B cell (primary cell): Measurements from ENCODE around the gene MAML3. TPM values are rescaled to one million over a fixed set of nuclear protein-coding genes. Genes with fewer than 3 reads are reported as not detected.

Source experiments
- ATAC-seq: fragments of 200-7000 bp; cut with Tn5 transposase; one replicate; pipeline ENCODE4 v1.10.0; 2021; ENCODE audit warnings: low read depth, mild to moderate bottlenecking, moderate number of reproducible peaks, moderate library complexity
- CTCF ChIA-PET: fragments of 350-600 bp; sonication (Branson Sonifier 250); formaldehyde crosslinking; loops from one replicate; lab custom pipeline; 2021; ENCODE audit warnings: antibody characterized with exemption, inconsistent platforms; lab: Charles Lee
- POLR2A ChIA-PET: fragments of 350-600 bp; sonication (Branson Sonifier 250); formaldehyde crosslinking; loops from one replicate; lab custom pipeline; 2021; ENCODE audit warnings: antibody characterized with exemption; lab: Charles Lee
- DNase-seq: peaks from one replicate; pipeline ENCODE4 v3.0.0; 2013
- H2AFZ ChIP-seq: 2 replicates; pipeline ENCODE4 v1.6.1; 2012; ENCODE audit warnings: mild to moderate bottlenecking, low read depth, low read length; ENCODE audit not compliant: insufficient read depth, poor library complexity, severe bottlenecking
- H3K27ac ChIP-seq, 2 donors: 1 replicate in 1 of 2; 2 replicates in 1 of 2; pipeline ENCODE4 v1.5.1; 2012 to 2013; ENCODE audit warnings: low read length in 2 of 2, mild to moderate bottlenecking in 2 of 2, moderate library complexity in 1 of 2
- H3K27me3 ChIP-seq, 4 experiments: fragments of 200-600 bp in 1 of 4; sonication (generic) in 1 of 4; replicated peaks in 1 of 4; 1 replicate in 2 of 4; 2 replicates in 2 of 4; pipeline versions ENCODE4 v1.6.1 to v1.7.0; 2013 to 2016; ENCODE audit warnings: low read length in 3 of 4, mild to moderate bottlenecking in 2 of 4, mixed read lengths in 1 of 4, moderate library complexity in 1 of 4; ENCODE audit not compliant: insufficient read depth in 4 of 4, control insufficient read depth in 3 of 4; ENCODE audit errors: control extremely low read depth in 1 of 4
- H3K36me3 ChIP-seq, 2 experiments: replicated peaks in 1 of 2; 1 replicate in 1 of 2; 2 replicates in 1 of 2; pipeline versions ENCODE4 v1.6.1 to v1.7.1; 2013; ENCODE audit warnings: low read length in 1 of 2; ENCODE audit not compliant: insufficient read depth in 2 of 2, control insufficient read depth in 1 of 2; ENCODE audit errors: control extremely low read depth in 1 of 2, extremely low read depth in 1 of 2
- H3K4me1 ChIP-seq, 2 donors: fragments of 200-600 bp in 1 of 2; sonication (generic) in 1 of 2; 1 replicate in 1 of 2; 2 replicates in 1 of 2; pipeline versions ENCODE4 v1.5.1 to v1.6.1; 2013 to 2017; ENCODE audit warnings: low read length in 2 of 2; ENCODE audit not compliant: control insufficient read depth in 2 of 2, insufficient read depth in 2 of 2
- H3K4me2 ChIP-seq: replicated peaks from 2 replicates; pipeline ENCODE3; 2012; ENCODE audit warnings: mild to moderate bottlenecking, low read depth, low read length; ENCODE audit not compliant: poor library complexity, severe bottlenecking
- H3K4me3 ChIP-seq, 5 experiments: fragments of 200-600 bp in 1 of 5; sonication (generic) in 1 of 5; 1 replicate in 3 of 5; 2 replicates in 2 of 5; pipeline versions ENCODE4 v1.5.1 to v1.7.0; 2011 to 2016; ENCODE audit warnings: low read length in 4 of 5, mild to moderate bottlenecking in 4 of 5, low read depth in 2 of 5, control low read depth in 1 of 5, moderate library complexity in 1 of 5; ENCODE audit not compliant: insufficient read depth in 1 of 5; ENCODE audit errors: control extremely low read depth in 1 of 5, extremely low read depth in 1 of 5
- H3K79me2 ChIP-seq: fragments of 200-600 bp; sonication (generic); one replicate; pipeline ENCODE4 v1.6.0; 2016; ENCODE audit warnings: low read length; ENCODE audit not compliant: control insufficient read depth, insufficient read depth
- H3K9ac ChIP-seq: fragments of 200-600 bp; sonication (generic); 2 replicates; pipeline ENCODE4 v1.6.1; 2017; ENCODE audit warnings: mild to moderate bottlenecking, low read length, moderate library complexity
- H3K9me3 ChIP-seq, 3 donors: one replicate each; pipeline versions ENCODE4 v1.6.1 to v1.7.1; 2013; ENCODE audit warnings: low read length in 2 of 3; ENCODE audit not compliant: control insufficient read depth in 2 of 3, insufficient read depth in 1 of 3; ENCODE audit errors: control extremely low read depth in 1 of 3
- H4K20me1 ChIP-seq: 2 replicates; pipeline ENCODE4 v1.6.0; 2012; ENCODE audit warnings: mild to moderate bottlenecking, low read length; ENCODE audit not compliant: insufficient read depth, control insufficient read depth, poor library complexity, severe bottlenecking
- H3K27ac Mint-ChIP-seq: one replicate; pipeline ENCODE4 v1.8.0; 2021; ENCODE audit warnings: mixed read lengths
- H3K27me3 Mint-ChIP-seq: one replicate; pipeline ENCODE4 v1.8.0; 2021; ENCODE audit warnings: mixed read lengths
- H3K4me1 Mint-ChIP-seq: one replicate; pipeline ENCODE4 v1.8.0; 2021; ENCODE audit warnings: mixed read lengths
- H3K4me3 Mint-ChIP-seq: one replicate; pipeline ENCODE4 v1.8.0; 2021; ENCODE audit warnings: mixed read lengths
- H3K9me3 Mint-ChIP-seq: one replicate; pipeline ENCODE4 v1.8.0; 2022; ENCODE audit warnings: mixed read lengths; ENCODE audit not compliant: insufficient read depth
- EZH2 ChIP-seq: IDR thresholded peaks from 2 replicates; pipeline ENCODE4 v1.6.1; 2012; ENCODE audit warnings: borderline replicate concordance, low read depth, mild to moderate bottlenecking, moderate library complexity, low read length; ENCODE audit not compliant: insufficient read depth, poor library complexity, severe bottlenecking
- whole genome bisulfite sequencing: methylation state at CpG from one replicate; pipeline ENCODE4 v1.1.5; 2013; ENCODE audit warnings: missing lambda C conversion rate; ENCODE audit not compliant: insufficient coverage; 5-methylcytosine and 5-hydroxymethylcytosine counted together
- intact Hi-C: fragments of 100-400 bp; cut with micrococcal nuclease; formaldehyde crosslinking; loops from one replicate; pipeline ENCODE4 v1.10.0; 2022
- polyA plus RNA-seq: library from polyadenylated mRNA; depleted of rRNA; stranded (reverse); fragments of >200 nt; gene quantifications from 2 replicates; pipeline ENCODE4 v1.2.3, GENCODE V29; 2012
- total RNA-seq, 2 donors: library from RNA; stranded (reverse); fragments of 120-200 nt in 1 of 2; gene quantifications; 1 replicate in 1 of 2; 2 replicates in 1 of 2; pipeline versions ENCODE4 v1.2.3 to v1.2.4, GENCODE V29; 2013 to 2022
- TF ChIP-seq, protein P1 (sequence below): fragments of 200-600 bp; IDR thresholded peaks from one replicate; pipeline ENCODE4 v1.8.0; 2022; ENCODE audit warnings: antibody characterized with exemption, mild to moderate bottlenecking

The MAML3 gene
- total and polyA plus RNA-seq, 2 donors (not counting 1 experiment from before 2014, with no cell fraction given) = 0.94 to 5.3 TPM

DNA sequence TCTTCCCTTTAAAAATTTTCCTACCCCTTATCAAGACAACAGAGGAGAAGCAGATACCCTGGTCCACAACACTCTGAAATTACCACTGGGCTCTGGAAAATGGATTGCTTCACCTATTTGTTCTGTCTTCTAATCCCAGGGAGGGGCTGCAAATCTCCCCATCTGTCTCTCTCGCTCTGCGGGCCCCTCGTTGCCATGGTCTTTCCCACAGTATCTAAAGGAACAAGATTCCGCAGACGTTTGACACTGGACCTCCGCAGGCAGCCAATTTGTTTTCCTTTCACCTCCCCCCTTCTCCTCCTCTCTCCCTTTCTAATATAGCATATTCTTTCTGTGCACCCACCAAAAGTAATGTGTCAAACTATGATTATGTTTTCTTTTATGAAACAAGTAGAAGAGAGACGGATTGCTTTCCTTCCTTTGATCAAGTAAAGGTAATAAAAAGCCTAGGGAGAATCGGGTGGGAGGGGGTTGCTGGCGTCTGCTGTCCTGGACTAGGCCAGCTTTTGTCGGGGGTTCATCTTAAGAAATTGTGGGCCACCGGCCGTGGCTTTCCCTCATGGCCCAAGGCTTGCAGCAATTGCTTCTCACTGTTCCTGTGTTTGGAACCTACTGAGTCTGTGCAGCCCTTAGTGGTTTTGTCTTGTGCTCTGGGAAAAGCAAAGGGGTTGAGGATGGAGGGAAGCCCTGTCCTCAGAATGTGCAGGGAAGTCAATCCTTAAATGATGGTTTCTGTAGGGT, 407.4 kb downstream of the MAML3 start:
- intact Hi-C loops = no loop called here
- Histone ChIP-seq H3K4me3 (no peak overlapping the region), H3K9me3 (no peaks in the 10 kb centered on the region), H2AFZ (no peak overlapping the region), H3K27ac (no peak overlapping the region), H3K36me3 (no peaks in the 10 kb centered on the region), H3K4me2 (no peak overlapping the region), H3K27me3 (no peaks in the 10 kb centered on the region), H4K20me1 (no peaks in the 10 kb centered on the region), H3K79me2 (no peaks in the 10 kb centered on the region), H3K4me1 (no peaks in the 10 kb centered on the region), H3K9ac (no peak overlapping the region)
- DNase-seq (no peak), ATAC-seq (no peak)
- no peaks in the 10 kb centered on the region for H3K9me3 Mint-ChIP-seq
- ChIA-PET POLR2A (no interaction called here), CTCF (no interaction called here)
- no peak overlapping the region for H3K4me3 Mint-ChIP-seq
- peaks cover 13% of the 10 kb centered on the region for H3K27me3 Mint-ChIP-seq
- no peaks in the 10 kb centered on the region for H3K4me1 Mint-ChIP-seq
- TF ChIP-seq, protein P1, sequence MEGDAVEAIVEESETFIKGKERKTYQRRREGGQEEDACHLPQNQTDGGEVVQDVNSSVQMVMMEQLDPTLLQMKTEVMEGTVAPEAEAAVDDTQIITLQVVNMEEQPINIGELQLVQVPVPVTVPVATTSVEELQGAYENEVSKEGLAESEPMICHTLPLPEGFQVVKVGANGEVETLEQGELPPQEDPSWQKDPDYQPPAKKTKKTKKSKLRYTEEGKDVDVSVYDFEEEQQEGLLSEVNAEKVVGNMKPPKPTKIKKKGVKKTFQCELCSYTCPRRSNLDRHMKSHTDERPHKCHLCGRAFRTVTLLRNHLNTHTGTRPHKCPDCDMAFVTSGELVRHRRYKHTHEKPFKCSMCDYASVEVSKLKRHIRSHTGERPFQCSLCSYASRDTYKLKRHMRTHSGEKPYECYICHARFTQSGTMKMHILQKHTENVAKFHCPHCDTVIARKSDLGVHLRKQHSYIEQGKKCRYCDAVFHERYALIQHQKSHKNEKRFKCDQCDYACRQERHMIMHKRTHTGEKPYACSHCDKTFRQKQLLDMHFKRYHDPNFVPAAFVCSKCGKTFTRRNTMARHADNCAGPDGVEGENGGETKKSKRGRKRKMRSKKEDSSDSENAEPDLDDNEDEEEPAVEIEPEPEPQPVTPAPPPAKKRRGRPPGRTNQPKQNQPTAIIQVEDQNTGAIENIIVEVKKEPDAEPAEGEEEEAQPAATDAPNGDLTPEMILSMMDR = no peak
- no peak for TF ChIP-seq EZH2
- 88% methylated on average over 11 of the region's 12 CpGs for WGBS
- H3K27ac Mint-ChIP-seq = no peak overlapping the region

DNA sequence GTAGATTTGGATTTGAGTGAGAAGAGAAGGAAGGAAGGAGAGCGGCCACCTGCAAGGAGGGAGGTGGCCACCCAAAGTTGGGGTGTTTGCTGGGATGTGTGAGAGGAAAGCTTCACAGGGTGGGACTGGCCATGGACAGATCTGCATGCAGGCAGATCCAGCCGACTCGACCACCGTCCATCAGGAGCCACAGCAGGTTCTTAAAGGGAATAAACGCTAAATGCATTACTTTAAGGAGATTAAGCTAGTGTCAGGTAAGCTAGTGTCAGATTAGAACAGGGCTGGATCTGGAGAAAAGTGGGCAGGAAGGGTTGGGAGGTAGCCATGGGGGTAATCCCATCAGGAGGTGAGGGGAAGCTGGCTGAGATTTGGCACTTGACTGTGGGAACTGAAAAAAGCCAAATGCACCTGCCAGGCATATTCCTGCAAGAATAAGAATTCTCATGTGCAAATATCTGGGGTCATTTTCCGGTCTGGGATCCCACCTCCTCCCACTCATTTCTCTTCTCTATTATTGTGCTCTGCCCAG, 408.8 kb downstream of the MAML3 start:
- H3K4me1 Mint-ChIP-seq = no peaks in the 10 kb centered on the region
- no peak overlapping the region for H3K4me3 Mint-ChIP-seq
- TF ChIP-seq, protein P1 = no peak
- no peak for TF ChIP-seq EZH2
- H3K9me3 Mint-ChIP-seq = no peaks in the 10 kb centered on the region
- no peak for DNase-seq
- no peaks in the 10 kb centered on the region for H4K20me1 ChIP-seq
- no peaks in the 10 kb centered on the region for H3K36me3 ChIP-seq
- H3K27me3 ChIP-seq = no peaks in the 10 kb centered on the region
- H3K27ac ChIP-seq = no peak overlapping the region
- H3K4me2 ChIP-seq = no peak overlapping the region
- peaks cover 13% of the 10 kb centered on the region for H3K27me3 Mint-ChIP-seq
- H3K4me3 ChIP-seq = no peak overlapping the region
- no peak overlapping the region for H3K9ac ChIP-seq
- H3K9me3 ChIP-seq = no peaks in the 10 kb centered on the region
- H3K79me2 ChIP-seq = no peaks in the 10 kb centered on the region
- POLR2A ChIA-PET = no interaction called here
- intact Hi-C loops = no loop called here
- H2AFZ ChIP-seq = no peak overlapping the region
- H3K4me1 ChIP-seq = no peaks in the 10 kb centered on the region
- no peak overlapping the region for H3K27ac Mint-ChIP-seq
- no peak for ATAC-seq
- WGBS = 94% methylated on average over 5 of the region's 6 CpGs
- CTCF ChIA-PET = no interaction called here
